Medulla oblongata (tissue), 1 donor: ENCODE results near the gene ITPR1.

Experiments
- DNase-seq: peaks from one replicate; pipeline ENCODE4 v3.0.0-alpha.2; 2015; ENCODE audit errors: extremely low spot score

Gene ITPR1

DNA sequence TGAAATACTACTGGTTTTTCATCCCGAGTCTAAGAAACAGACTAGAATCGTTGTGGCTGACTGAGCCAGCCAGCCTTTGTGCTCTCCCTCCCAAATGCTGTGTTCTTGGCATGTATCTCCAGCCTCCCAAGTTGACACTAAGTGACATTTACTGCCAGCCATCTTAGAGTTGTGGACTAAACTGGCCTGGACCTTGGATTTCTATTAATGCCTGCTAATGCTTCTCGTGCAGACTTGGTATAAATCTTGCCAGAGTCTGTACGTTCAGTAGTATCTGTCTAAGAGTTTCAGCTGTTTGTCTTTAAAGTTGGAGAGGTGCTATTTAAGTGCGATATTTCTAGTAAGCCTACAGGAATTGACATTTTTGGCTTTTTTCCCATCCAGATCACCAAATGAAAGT is 319.4 kb downstream of the ITPR1 start:
- no peak for DNase-seq

DNA sequence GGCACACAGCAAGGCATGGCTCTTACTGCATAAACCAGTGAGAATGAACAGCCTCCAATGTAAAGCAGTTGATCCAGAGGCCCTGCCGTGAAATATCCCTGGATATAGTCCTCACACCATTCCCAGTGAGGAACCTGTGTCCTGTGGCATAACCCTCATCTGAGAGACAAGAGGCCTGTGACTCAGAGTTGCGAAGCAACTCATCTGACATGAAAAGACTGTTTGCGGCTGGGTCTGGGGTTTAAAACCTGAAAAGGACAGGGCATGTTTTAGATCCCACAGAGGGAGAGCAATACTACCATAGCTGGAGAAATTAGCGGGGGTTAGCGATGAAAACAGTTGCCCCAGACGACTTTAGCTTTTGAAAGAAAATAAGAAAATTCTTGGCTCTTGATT is 320.8 kb downstream of the ITPR1 start:
- DNase-seq, result no peak

DNA sequence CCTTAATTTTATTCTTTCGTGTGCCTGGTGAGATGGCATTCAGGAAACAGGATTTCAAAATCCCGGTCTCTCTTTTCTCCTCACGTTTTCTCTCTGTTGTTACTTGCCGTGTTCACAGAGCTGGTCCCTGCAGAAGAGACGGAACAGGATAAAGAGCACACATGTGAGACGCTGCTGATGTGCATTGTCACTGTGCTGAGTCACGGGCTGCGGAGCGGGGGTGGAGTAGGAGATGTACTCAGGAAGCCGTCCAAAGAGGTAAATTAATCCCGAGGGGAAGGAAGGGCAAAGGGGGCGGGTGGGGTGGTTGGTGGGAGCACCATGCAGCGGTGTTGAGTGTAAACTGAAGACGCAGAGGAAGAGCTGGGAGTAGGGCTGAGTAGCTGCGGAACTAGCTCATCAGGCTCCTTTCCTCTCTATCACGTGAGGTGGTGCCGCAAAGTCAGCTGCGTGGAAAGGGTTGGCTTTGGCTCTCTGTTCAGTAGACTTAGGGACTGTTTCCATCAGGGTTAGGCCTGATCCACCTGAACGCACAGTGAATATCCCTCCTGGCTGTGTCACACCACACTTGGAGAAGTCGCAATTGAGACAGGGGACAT is 321.3 kb downstream of the ITPR1 start:
- no peak for DNase-seq

DNA sequence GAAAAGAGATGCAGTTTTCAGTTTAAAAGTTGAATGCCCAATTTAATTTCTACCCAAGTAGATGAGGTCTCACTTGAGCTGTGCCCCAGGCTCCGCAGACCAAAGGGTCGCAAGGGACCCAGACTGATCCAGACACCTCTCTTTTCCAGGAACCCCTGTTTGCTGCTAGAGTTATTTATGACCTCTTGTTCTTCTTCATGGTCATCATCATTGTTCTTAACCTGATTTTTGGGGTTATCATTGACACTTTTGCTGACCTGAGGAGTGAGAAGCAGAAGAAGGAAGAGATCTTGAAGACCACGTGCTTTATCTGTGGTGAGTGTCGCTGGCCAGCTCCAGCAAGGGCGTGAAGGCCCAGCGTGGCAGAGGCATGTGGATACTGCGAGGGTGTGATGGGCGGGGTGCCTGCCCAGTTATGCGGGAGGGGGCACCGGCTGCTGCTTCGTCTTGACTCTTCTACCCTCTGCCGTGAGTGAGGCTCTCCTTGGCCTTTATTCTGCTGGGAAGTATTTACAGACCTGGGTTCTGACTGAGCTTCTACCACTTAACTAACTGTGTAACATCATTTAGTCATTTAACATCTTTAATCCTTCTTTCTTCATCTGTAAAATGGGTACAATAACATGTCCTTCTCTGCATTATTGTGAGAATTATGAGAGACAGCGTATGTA is 321.9 kb downstream of the ITPR1 start:
- no peak for DNase-seq

DNA sequence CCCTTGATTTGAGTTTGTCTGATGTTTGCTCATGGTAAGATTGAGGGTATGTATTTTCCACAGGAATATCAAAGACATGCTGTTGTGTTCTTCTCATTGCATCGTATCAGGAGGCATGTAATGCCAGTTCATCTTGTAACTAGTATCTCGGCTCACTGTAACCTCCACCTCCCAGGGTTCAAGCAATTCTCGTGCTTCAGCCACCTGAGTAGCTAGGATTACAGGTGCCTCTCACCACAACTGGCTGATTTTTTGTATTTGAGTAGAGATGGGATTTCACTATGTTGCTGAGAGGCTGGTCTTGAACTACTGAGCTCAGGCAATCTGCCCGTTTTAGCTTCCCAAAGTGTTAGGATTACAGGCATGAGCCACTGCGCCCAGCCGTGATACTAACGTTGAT is 323.2 kb downstream of the ITPR1 start:
- no peak for DNase-seq

DNA sequence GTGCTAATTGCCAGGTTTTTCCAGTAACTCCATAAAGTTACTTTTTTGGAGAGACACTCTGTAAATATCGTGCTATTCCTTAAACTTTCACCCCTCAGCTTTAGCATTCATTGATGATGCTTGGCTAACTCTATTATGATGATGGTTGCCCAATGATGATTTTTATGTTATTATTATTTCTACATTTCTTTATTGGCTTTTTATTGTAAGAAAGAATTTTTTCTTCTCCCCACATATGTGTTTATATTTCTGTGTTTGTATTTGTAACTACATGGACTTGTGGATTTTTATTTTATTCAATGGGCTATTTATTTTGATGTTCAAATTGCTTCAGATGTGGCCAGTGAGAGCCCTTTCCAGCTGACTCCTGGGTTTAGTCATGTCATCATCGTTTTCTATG is 323.6 kb downstream of the ITPR1 start:
- no peak for DNase-seq

DNA sequence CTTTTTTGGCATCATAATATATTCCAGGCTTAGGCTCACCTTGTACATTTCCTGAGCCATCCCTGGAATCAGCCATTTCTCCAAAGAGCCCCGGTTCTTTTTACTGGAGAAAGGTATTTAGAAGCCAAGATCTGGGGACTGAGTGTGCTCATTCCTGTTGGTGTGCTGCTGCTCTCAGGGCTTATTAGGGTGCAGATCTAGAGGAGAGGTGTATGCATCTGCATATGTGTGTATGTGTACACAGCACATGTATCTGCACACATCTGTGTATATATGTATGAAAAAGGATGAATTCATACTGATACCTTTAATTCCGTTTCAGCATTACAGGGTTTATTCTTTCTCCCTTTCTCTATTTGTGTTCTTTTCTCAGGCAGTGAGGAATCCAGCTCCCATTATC is 324.0 kb downstream of the ITPR1 start:
- no peak for DNase-seq

DNA sequence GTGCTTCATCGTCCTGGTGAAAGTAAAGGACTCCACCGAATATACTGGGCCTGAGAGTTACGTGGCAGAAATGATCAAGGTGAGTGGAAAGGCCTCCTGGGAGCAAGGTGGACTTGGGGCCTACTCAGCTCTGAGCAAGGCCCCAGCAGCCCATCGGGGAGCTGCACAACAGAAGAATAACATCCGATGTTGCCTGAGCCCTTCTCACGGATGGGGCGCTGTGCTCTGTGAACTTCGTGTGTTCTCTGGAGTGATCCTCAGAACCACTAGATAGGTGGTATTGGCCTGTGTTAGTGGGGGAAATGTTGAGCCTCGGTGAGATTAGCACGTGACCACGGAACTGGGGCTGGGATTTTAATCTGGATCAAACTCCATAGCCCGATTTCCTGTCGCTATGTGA is 325.0 kb downstream of the ITPR1 start:
- no peak for DNase-seq

DNA sequence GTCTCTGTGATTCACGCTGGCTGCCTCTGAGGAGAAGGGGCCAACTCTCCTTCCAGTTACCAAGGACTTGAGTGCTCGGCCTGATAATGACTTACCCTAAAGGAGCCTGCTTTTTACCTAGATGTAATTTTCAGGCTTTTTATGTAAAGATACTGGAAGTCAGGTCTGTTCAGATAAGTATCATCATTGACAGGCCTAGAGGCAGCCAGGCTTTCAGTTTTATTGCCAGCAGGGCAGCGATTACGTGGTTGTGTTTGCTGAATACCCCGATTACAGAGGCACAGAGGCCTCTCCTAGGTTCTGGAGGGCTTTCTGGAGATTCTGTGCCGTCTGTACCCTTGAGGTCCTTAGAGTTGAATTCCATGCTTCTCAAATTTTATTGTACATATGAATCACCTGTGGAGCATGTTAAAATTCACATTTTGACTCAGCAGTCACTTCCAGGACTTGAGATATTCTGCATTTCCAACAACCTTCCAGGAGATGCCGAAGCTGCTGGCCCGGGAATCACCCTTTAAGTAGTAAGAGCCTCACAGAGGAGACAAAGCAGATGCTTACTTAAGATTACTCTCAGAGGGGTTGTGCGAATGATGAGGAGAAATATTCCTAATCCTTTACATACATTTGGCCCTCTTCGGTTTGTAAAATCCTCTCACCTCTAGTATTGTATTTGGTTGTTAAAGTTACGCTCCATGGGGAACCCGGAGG is 326.0 kb downstream of the ITPR1 start:
- DNase-seq, result no peak

DNA sequence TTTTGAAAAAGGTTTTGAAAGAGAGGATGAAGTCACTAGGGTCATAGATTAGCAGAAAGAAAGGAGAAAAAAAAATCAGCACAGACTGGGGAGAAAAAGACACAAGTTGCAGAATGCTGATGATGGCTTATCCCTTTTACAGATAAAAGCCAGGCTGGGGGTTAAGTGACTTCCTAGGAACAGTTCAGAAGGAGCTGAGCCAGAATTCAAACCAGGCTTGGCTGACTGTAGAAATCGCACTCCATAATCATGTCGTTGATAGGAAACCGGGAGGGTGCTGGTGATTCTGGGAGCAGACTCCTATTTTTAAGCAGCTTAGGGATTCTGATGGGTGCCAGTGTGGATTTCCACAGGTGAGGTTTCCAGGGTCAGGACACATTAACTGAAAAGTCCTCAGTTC is 326.6 kb downstream of the ITPR1 start:
- DNase-seq, result no peak

DNA sequence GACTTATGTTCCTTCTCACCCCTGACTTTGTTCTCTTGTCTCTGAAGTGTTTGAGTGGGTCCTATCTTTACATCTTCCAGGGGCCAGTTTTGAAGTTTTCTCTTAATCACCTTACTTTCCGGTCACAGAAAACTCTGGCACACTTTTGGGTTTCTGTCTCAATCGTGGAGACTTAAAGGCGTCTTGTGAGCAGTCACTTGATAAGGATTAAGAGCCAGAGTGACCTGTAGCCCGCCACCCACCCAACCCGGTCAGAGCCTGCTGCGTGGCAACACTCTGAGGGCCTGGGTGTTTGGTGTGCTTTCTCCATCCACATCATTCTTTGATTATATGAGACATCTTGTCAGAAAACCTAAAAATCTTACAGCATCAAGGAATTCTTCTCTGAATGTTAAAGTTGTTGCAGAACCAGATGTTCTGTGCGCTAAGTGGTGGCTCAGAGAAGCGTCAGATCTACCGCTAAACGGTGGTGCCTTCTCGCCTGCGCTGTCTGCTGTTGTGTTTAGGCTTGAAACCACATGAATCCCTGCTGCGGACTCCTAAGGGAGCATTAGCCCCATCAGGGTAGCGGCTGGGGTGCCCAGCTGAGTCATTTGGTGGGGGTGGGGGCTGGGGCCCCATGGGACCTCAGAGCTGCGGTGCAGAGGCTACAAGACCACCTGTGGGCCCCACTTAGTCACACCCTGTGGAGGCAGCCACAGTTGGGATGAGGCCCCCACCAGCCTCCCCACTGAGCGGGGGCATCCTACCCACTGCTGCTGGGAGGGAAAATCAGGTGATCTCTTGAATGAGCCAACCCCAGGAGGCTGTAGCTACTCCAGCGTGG is 327.4 kb downstream of the ITPR1 start:
- DNase-seq, result no peak

DNA sequence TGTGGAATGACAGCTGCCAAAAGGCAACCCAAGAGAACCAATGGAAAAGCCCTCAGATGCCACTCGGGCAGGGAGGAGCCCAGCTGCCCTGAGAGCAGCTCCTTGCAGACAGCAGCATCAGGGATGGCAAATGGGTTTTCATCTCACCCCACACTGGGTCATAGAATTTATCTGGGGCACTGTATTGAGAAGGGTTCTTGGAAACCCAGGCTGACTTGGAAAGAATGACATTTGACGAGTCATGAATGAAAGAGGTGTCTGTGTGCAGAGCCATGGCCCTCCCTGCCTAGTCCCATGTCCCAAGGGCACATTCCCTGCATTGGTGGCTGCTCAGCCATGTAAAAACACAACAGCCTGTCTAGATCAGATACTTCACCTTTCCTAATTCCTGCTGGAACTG is 328.2 kb downstream of the ITPR1 start:
- peak; percentile 53 for DNase-seq

DNA sequence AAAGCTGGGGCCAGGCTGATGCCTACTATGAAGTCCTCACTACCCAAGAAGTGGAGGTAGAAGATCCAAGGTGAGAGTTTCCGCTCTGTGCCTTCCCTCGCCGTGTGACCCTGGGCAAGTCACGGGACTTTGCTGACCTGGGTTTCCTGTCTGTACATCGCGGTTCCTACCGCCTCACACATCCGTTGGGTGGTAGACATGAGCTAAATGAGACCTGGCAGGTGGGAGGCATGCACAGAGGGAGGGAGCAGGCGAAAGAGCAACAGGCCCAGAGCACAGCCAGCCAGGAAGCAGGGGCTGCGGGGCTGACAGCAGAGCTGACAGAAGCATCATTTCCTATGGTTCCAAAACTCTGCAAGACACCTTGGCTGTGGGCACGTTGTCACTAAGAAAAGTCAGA is 328.8 kb downstream of the ITPR1 start:
- DNase-seq, result no peak

DNA sequence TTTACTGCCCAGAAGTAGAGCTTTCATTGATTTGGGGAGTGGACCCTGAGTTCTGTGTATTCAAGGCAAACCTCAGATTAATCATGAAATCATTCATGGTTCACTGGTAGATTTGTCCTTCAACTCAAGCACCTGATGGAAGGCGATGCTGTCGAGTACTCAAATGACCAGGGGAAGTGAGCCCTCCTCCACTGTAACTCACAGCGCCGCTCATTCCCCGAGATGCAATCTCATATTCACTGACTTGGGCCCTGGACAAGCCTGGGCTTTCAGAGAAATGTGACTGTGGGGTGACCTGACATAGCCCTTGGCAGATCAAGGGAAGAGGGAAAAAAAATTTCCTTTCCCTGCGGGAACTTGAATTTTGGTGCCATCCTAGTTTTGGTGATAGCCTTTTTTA is 329.4 kb downstream of the ITPR1 start:
- DNase-seq, result no peak

DNA sequence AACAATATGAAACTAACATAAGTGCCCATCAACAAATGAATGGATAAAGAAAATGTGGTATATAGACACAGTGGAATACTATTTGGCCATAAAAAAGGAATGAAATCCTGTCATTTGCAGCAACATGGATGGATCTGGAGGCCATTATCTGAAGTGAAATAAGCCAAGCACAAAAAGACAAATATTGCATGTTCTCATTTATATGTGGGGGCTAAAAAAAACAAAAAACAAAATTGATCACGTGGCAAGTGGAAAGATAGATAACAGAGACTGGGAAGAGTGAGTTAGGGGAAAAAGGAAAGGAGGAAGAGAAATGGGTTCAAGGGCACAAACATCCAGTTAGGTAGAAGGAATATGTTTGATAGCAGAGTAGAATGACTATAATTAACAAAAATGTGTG is 330.2 kb downstream of the ITPR1 start:
- DNase-seq, result no peak

DNA sequence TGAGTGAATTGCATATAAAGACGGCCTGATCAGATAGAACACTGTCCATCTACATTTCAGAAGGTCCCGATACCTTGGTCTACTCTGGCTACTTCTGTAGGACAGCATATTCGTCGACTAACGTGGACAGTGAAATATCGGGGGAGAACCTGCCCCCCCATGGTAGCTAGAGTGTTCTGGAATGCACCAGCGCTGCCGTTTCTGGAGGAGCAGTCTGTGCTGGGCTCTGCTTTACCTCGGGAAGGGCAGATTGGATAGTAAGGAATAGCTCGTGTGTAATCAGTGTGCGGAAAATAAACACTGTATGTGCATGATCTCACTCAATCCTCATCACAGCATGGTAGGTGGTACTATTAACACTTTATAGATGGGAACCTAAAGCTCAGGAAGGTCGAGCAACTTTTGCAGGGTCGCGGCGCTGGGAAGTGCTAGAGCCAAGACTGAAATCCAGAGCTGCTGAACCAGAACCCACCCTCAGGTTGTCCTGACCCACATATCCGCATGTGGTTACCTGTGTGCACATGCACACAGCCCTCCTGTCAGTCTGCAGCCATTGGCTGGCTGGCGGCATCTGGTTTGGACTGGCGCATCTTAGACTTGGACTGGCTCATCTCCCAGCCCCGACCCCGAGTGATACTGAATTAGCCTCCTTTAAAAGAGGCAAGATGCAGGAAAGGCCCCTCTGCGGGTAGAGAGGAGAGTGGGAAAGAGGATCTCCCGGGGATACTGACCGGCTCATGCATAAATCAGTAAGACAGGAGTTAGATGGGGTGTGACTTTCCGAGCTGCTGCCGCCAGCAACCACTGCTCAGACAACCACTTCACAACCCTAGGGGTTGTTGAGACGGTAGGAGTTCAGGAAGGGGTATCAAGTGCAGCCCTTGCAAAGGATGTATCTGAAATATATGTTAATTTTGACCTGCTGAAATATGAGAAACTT is 331.1 kb downstream of the ITPR1 start:
- DNase-seq, result no peak

DNA sequence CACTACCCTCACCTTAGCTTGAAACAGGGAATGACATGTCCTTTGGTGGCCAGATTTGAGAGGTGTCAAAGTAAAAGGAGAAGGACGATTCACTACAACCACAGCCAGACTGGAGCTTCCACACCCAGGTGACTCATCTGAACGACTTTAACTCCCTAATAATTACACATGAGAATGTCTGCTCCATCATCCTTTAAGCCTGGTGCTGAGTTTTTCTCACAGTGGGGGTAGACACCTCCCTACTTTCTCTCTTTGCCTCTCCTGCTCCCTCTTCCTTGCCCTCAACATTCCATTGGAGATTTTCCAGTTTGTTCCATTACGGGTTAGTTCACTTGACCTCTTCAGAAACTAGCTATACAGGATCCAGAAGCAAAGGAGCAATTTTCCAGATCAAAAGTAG is 331.8 kb downstream of the ITPR1 start:
- DNase-seq, result no peak

DNA sequence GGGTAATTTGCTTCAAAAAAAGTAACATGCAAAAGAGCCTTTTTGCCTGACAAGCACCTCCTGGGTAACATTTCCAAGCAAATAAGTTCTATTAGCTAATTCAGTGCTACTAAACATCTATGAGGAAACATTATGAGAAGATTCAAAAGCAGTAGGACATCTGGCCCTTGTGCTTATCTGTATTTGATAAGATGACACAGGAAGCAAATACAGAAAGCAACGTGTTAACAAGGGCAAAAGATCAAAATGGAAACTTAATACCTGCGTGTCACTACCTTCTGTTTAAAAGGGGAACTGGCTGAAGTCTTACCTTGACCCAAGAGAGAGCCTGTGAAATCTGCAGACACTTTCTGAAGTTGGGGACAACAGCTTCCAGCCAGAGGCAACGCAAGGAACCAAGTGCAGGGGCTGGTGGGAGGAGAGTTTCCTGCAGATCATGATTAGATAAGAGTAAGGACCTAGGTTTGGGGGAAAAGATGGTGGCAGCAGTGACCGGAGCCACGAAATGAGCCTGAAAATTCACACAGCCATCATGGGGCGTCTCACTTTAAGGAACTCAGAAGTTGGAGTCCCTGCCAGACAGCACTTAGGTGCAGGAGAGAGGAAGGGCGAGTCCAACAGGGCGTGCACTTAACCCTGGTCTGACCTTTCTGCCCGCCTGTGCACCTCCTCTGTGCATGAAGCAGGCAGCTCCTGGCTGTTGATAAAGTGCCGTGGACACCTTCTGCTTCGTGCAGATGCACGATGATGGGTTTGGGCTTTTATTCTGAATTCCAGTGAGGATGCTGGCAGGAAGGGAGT is 332.5 kb downstream of the ITPR1 start:
- DNase-seq, result no peak

DNA sequence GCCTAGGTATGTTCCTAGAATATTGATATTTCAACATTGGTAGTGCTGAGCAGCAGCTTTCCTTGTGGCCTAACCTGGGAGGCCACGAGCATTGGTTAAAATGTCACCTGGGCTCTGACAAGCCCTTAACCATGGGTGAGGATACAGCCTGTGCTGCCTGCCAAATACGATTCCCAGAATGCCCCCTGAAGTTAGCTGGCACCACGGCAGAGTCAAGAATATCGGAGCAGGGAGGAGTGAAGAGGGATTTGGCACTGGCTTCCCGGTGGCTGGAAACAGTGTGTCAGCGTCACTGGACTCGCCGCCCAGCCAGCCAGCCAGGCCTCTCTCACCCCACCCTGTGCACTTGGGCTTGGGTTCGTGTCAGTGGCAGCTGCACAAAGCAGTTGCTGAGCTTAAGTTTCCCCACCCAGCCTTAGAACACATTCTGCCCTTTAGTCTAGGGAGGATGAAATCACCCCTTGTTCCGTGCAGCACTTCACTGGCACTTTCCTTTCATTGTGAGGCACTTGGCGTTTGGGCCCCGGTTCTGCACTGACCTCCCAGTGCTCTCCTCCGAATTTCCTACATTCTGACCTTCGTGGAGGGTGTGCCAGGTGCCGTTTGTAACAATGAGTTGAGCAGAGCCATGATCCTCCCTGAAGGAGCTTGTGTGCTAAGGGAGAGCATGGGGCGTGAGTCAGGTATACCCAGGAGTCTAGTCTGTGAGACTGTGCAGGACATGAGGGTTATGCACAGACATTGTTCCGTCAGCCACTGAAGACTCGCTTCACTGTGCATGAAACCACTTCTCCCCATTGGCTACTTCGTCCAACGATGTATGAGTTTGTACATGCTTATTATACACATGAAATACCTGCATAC is 333.3 kb downstream of the ITPR1 start:
- DNase-seq, result peak; percentile 71

DNA sequence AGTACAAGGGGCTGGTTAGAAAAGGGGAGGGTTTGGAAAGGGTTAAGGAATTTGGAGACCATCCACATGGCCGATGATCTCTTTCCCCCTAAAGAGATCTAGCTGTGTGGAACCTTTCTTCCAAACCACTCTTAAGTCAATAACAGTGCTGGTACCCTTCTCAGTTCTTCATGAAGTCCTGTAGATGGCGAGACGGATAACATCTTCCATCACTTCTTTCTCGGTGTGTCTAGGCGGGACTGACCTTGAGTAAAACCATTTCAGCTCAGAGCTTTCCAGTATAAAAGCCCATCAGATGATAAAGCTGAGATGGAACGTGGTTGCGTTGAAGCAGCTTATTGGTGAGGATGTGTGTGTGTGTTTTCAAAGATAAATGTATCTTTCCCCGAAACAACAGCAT is 334.6 kb downstream of the ITPR1 start:
- no peak for DNase-seq
